Adrenal gland (tissue), 12 donors: Measurements from ENCODE around the gene PHC2. TPM values are rescaled to one million over a fixed set of nuclear protein-coding genes. Genes with fewer than 3 reads are reported as not detected.

Experiments used
- DNase-seq, 7 donors: peaks; one replicate each; pipeline ENCODE4 v3.0.0-alpha.2; 2019 to 2020
- H3K27ac ChIP-seq, 5 donors: fragments of 200-600 bp; sonication (generic) in 4 of 5; 1 replicate in 3 of 5; 2 replicates in 2 of 5; pipeline versions ENCODE4 v1.5.1 to v1.8.0; 2016 to 2020; ENCODE audit warnings: mild to moderate bottlenecking in 1 of 5
- H3K27me3 ChIP-seq: fragments of 200-600 bp; 2 replicates; pipeline ENCODE4 v1.8.0; 2021
- H3K36me3 ChIP-seq, 2 donors: fragments of 200-600 bp; replicated peaks in 1 of 2; 1 replicate in 1 of 2; 2 replicates in 1 of 2; pipeline versions ENCODE4 v1.5.1 to v1.8.0; 2018 to 2022
- H3K4me1 ChIP-seq, 2 donors: fragments of 200-600 bp; replicated peaks in 1 of 2; 1 replicate in 1 of 2; 2 replicates in 1 of 2; pipeline versions ENCODE4 v1.5.1 to v1.8.0; 2018 to 2021
- H3K4me3 ChIP-seq, 4 donors: fragments of 200-600 bp; sonication (generic) in 3 of 4; one replicate each; pipeline ENCODE4 v1.5.1; 2016 to 2018
- H3K9me3 ChIP-seq, 3 donors: fragments of 200-600 bp; sonication (generic) in 1 of 3; replicated peaks in 1 of 3; 1 replicate in 2 of 3; 2 replicates in 1 of 3; pipeline versions ENCODE4 v1.5.1 to v1.8.0; 2016 to 2021
- CTCF ChIP-seq, 6 experiments: fragments of 450-650 bp in 4 of 6; fragments of 200-600 bp in 2 of 6; sonication (generic) in 1 of 6; IDR thresholded peaks; 1 replicate in 5 of 6; 2 replicates in 1 of 6; pipeline versions ENCODE4 v1.5.1 to v1.8.0; 2016 to 2021; ENCODE audit warnings: antibody characterized with exemption in 6 of 6, mild to moderate bottlenecking in 2 of 6, moderate library complexity in 1 of 6
- POLR2A ChIP-seq, 2 donors: fragments of 450-650 bp; IDR thresholded peaks; one replicate each; pipeline ENCODE4 v1.6.1; 2017; ENCODE audit warnings: antibody characterized with exemption in 2 of 2, mild to moderate bottlenecking in 2 of 2, moderate library complexity in 1 of 2
- WGBS, 4 donors: extraction: QIAGEN DNeasy Blood & Tissue Kit in 2 of 4; methylation state at CpG; one replicate each; pipeline versions ENCODE4 v1.1.5 to v1.1.7; 2013 to 2017; 5-methylcytosine and 5-hydroxymethylcytosine counted together
- intact Hi-C, 2 donors: fragments of 100-400 bp; cut with DNase I; formaldehyde crosslinking; loops; one replicate each; pipeline versions ENCODE4 v1.14.1 to v1.15.0; 2022 to 2023
- polyA plus RNA-seq, 3 donors: library from polyadenylated mRNA; stranded (reverse); fragments of 200-250 nt in 2 of 3; fragments of 350-450 nt in 1 of 3; fragmentation: Illumina TruSeq in 1 of 3; extraction: RNeasy Lipid Tissue Mini Kit (QIAGEN cat#74804) in 1 of 3; gene quantifications; one replicate each; pipeline ENCODE4 v1.2.3, GENCODE V29; 2013 to 2014
- total RNA-seq, 9 donors: library from RNA; depleted of rRNA in 4 of 9; stranded (reverse); fragments of >200 nt in 4 of 9; fragments of 120-200 nt in 1 of 9; fragmentation: NEBNext Ultra II Directional in 1 of 9; extraction: Animal tissue kit (Norgen Biotek cat#: 25700) in 1 of 9; gene quantifications; one replicate each; pipeline versions ENCODE4 v1.1.0 to v1.2.4, GENCODE V29; 2013 to 2023
- donor health status: healthy with polysubstance abuse.
- donor health status: Bipolar disorder and iron deficiency.
- donor health status: DM: yes; HTN: yes; CAD: no.
- donor health status: DM: no; HTN: no; CAD: no.
- donor health status: DM: no; HTN: no; CAD: no.
- donor health status: DM: yes; HTN: yes; CAD: no.

PHC2 gene
- total and polyA plus RNA-seq, 12 donors: 24.9 to 164 (median 112) TPM

- no peak for TF ChIP-seq CTCF (IDR thresholded peaks at IDR 0.05)
- TF ChIP-seq POLR2A (IDR thresholded peaks at IDR 0.05): no peak
- DNase-seq: peak in 1 of 7 donors; percentile 5
- Histone ChIP-seq H3K4me3 (peak overlapping the region in 1 of 4 donors; percentile 39), H3K27me3 (no peaks in the 10 kb centered on the region), H3K27ac (peak overlapping the region; percentile 86 to 98 (median 96)), H3K36me3 (peaks cover 0 to 8% of the 10 kb centered on the region in 2 donors), H3K9me3 (no peaks in the 10 kb centered on the region), H3K4me1 (peaks cover 65 to 78% of the 10 kb centered on the region in 2 donors)
- intact Hi-C loops: no loop called here
- WGBS, 4 donors: 47 to 53% (median 49%) methylated on average over 3 of the region's 3 CpGs
Measured at GRCh38 chr1:33346533-33346926, 84.4 kb downstream of the PHC2 start.

GRCh38 chr1:33344896-33345560 is 85.9 kb downstream of the PHC2 start:
- Histone ChIP-seq H3K9me3 (no peaks in the 10 kb centered on the region), H3K4me3 (peak overlapping the region in 1 of 4 donors; percentile 39), H3K27ac (peak overlapping the region in 4 of 5 donors; percentile 1 to 98 (median 78)), H3K27me3 (no peaks in the 10 kb centered on the region), H3K36me3 (peaks cover 0 to 8% of the 10 kb centered on the region in 2 donors), H3K4me1 (peaks cover 80 to 86% of the 10 kb centered on the region in 2 donors)
- WGBS, 4 donors: 27 to 36% (median 32%) methylated on average over 2 of the region's 2 CpGs
- intact Hi-C loops: no loop called here
- DNase-seq: no peak
- no peak for TF ChIP-seq POLR2A (IDR thresholded peaks at IDR 0.05)
- no peak for TF ChIP-seq CTCF (IDR thresholded peaks at IDR 0.05)

- DNase-seq: peak in 4 of 7 donors; percentile 31 to 80 (median 56)
- TF ChIP-seq POLR2A (IDR thresholded peaks at IDR 0.05) (no peak), CTCF (IDR thresholded peaks at IDR 0.05) (no peak)
- H3K27ac ChIP-seq: peak overlapping the region; percentile 42 to 97 (median 58)
- H3K9me3 ChIP-seq: no peaks in the 10 kb centered on the region
- H3K36me3 ChIP-seq: peaks cover 0 to 8% of the 10 kb centered on the region in 2 donors
- 5 to 14% (median 11%) methylated on average over 5 of the region's 5 CpGs for WGBS, 4 donors
- intact Hi-C loops: no loop called here
- H3K4me3 ChIP-seq: no peak overlapping the region
- H3K4me1 ChIP-seq: peaks cover 90 to 100% of the 10 kb centered on the region in 2 donors
- no peaks in the 10 kb centered on the region for H3K27me3 ChIP-seq
Measured at GRCh38 chr1:33343539-33343938, 87.4 kb downstream of the PHC2 start.

GRCh38 chr1:33342041-33342723 is 88.7 kb downstream of the PHC2 start:
- no peak for TF ChIP-seq POLR2A (IDR thresholded peaks at IDR 0.05)
- H3K4me3 ChIP-seq: peak overlapping the region in 1 of 4 donors; percentile 21
- peak overlapping the region; percentile 30 to 97 (median 40) for H3K27ac ChIP-seq
- WGBS, 4 donors: 15 to 33% (median 25%) methylated on average over 2 to 7 of the region's 7 CpGs
- H3K4me1 ChIP-seq: peaks cover 86 to 100% of the 10 kb centered on the region in 2 donors
- H3K27me3 ChIP-seq: no peaks in the 10 kb centered on the region
- no peaks in the 10 kb centered on the region for H3K9me3 ChIP-seq
- peaks cover 0 to 8% of the 10 kb centered on the region in 2 donors for H3K36me3 ChIP-seq
- peak in 6 of 7 donors; percentile 45 to 74 (median 58) for DNase-seq
- intact Hi-C loops: no loop called here
